HUES64 (cell line): ENCODE results near the gene PROCA1.
"Not testable (repeated sequence)": the region's sequence is repeated elsewhere in the genome, so short reads cannot be mapped to it uniquely, and the experiment has no call there.

Source experiments
- H3K27ac ChIP-seq: 2 replicates; pipeline ENCODE4 v1.7.0; 2013; ENCODE audit warnings: low read depth, low read length, inconsistent platforms
- H3K27me3 ChIP-seq: 2 replicates; pipeline ENCODE4 v1.6.1; 2013; ENCODE audit warnings: mild to moderate bottlenecking, low read length; ENCODE audit not compliant: insufficient read depth
- H3K36me3 ChIP-seq: 2 replicates; pipeline ENCODE4 v1.6.1; 2013; ENCODE audit warnings: mild to moderate bottlenecking, low read length; ENCODE audit not compliant: insufficient read depth
- H3K4me1 ChIP-seq: 2 replicates; pipeline ENCODE4 v1.6.1; 2013; ENCODE audit warnings: mild to moderate bottlenecking, low read length, moderate library complexity; ENCODE audit not compliant: insufficient read depth
- H3K4me3 ChIP-seq: 2 replicates; pipeline ENCODE4 v1.5.1; 2013; ENCODE audit warnings: mild to moderate bottlenecking, low read length, moderate library complexity
- H3K9ac ChIP-seq: 2 replicates; pipeline ENCODE4 v1.6.1; 2013; ENCODE audit warnings: mild to moderate bottlenecking, low read depth, low read length
- H3K9me3 ChIP-seq: 2 replicates; pipeline ENCODE4 v1.6.1; 2013; ENCODE audit warnings: low read depth, low read length; ENCODE audit not compliant: insufficient read depth
- WGBS: fragments of 150-250, 120-280 bp; methylation state at CpG from one replicate; pipeline ENCODE4 v1.1.7; 2013; ENCODE audit warnings: missing lambda C conversion rate; 5-methylcytosine and 5-hydroxymethylcytosine counted together

Gene PROCA1

GRCh38 chr17:28658342-28658741 lies 53.3 kb downstream of the PROCA1 start:
- WGBS, result 95% methylated on average over 3 of the region's 8 CpGs
- peaks cover 13% of the 10 kb centered on the region for H3K9me3 ChIP-seq
- H3K27me3 ChIP-seq, H3K4me3 ChIP-seq, H3K27ac ChIP-seq, H3K4me1 ChIP-seq, H3K9ac ChIP-seq: not testable (repeated sequence)
- H3K36me3 ChIP-seq, result peaks cover 54% of the 10 kb centered on the region

- H3K9ac ChIP-seq, result no peak overlapping the region
- H3K27ac ChIP-seq, result no peak overlapping the region
- H3K4me1 ChIP-seq, result peaks cover 4% of the 10 kb centered on the region; the same call in 1 of the 2 replicates
- H3K27me3 ChIP-seq, result no peaks in the 10 kb centered on the region
- 97% methylated on average over 5 of the region's 5 CpGs for WGBS
- peaks cover 60% of the 10 kb centered on the region for H3K36me3 ChIP-seq
- H3K9me3 ChIP-seq, result peaks cover 13% of the 10 kb centered on the region
- no peak overlapping the region for H3K4me3 ChIP-seq
These were observed 53.9 kb downstream of the PROCA1 start for GRCh38 chr17:28657756-28658155.

- H3K9me3 ChIP-seq, result peaks cover 7% of the 10 kb centered on the region
- no peaks in the 10 kb centered on the region for H3K4me1 ChIP-seq
- WGBS, result 97% methylated on average over 4 of the region's 5 CpGs
- H3K36me3 ChIP-seq, result peaks cover 76% of the 10 kb centered on the region
- H3K4me3 ChIP-seq, result no peak overlapping the region
- no peaks in the 10 kb centered on the region for H3K27me3 ChIP-seq
- H3K9ac ChIP-seq, result no peak overlapping the region
- no peak overlapping the region for H3K27ac ChIP-seq
These were observed 56.5 kb downstream of the PROCA1 start for GRCh38 chr17:28655160-28655559.
